ENCODE data around the gene GGT6. TPM values are rescaled to one million over a fixed set of nuclear protein-coding genes. Genes with fewer than 3 reads are reported as not detected.
"Not testable (repeated sequence)": the region's sequence is repeated elsewhere in the genome, so short reads cannot be mapped to it uniquely, and the experiment has no call there.

The GGT6 gene
- total RNA-seq, 4 donors from 2014 or later: 46.0 to 141 (median 68.5) TPM

- Histone ChIP-seq H3K27me3 (peaks cover 0 to 38% (median 0%) of the 10 kb centered on the region in 4 donors), H3K4me1 (peaks cover 0 to 33% (median 0%) of the 10 kb centered on the region in 3 donors), H3K27ac (peak overlapping the region in 3 of 4 donors; percentile 54 to 77 (median 67)), H3K36me3 (no peaks in the 10 kb centered on the region), H3K9me3 (no peaks in the 10 kb centered on the region), H3K4me3 (no peak overlapping the region)
- TF ChIP-seq POLR2A (IDR thresholded peaks at IDR 0.05): no peak
- no peak for TF ChIP-seq CTCF (IDR thresholded peaks at IDR 0.05)
- intact Hi-C loops (cut with DNase I): no loop called here
- 68 to 82% methylated on average over 4 to 10 of the region's 11 CpGs for WGBS, 2 donors
- no peak for DNase-seq
Measured at GRCh38 chr17:4592240-4593005, 32.0 kb upstream of the GGT6 start.

DNA sequence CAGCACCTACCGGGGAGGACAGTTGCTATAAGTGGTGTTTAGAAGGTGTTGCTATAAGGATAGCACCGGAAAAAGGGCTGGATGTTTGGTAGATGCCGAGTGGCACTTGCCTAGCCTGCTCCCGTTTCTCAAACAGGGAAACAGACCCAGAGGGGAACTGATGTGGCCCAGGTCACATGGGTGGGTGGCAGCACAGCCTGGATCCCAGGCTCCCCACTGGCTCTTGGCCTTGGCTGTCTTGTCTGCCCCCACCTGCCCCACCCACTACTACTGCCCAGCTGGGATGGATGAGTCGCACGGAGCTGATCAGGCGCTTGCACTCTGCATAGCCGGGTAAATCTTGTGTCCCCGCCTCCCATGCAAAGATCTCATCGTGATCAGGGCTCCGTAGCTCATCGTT, 31.2 kb upstream of the GGT6 start:
- TF ChIP-seq CTCF (IDR thresholded peaks at IDR 0.05) (no peak), POLR2A (IDR thresholded peaks at IDR 0.05) (no peak)
- DNase-seq: no peak
- Histone ChIP-seq H3K4me3 (no peak overlapping the region), H3K4me1 (peaks cover 0 to 33% (median 0%) of the 10 kb centered on the region in 3 donors), H3K27me3 (peaks cover 0 to 45% (median 0%) of the 10 kb centered on the region in 4 donors), H3K27ac (peak overlapping the region in 3 of 4 donors; percentile 54 to 77 (median 67)), H3K9me3 (no peaks in the 10 kb centered on the region), H3K36me3 (no peaks in the 10 kb centered on the region)
- WGBS, 2 donors: 35 to 57% methylated on average over 9 to 11 of the region's 12 CpGs
- intact Hi-C loops (cut with DNase I): no loop called here

GRCh38 chr17:4590981-4591453, 30.6 kb upstream of the GGT6 start:
- Histone ChIP-seq H3K27ac (peak overlapping the region in 3 of 4 donors; percentile 16 to 77 (median 67)), H3K9me3 (no peaks in the 10 kb centered on the region), H3K4me1 (peaks cover 0 to 33% (median 0%) of the 10 kb centered on the region in 3 donors), H3K27me3 (peaks cover 0 to 50% (median 0%) of the 10 kb centered on the region in 4 donors), H3K4me3 (no peak overlapping the region), H3K36me3 (no peaks in the 10 kb centered on the region)
- no peak for TF ChIP-seq POLR2A (IDR thresholded peaks at IDR 0.05)
- no peak for TF ChIP-seq CTCF (IDR thresholded peaks at IDR 0.05)
- DNase-seq: no peak
- intact Hi-C loops (cut with DNase I): no loop called here
- WGBS, 2 donors: 80% methylated on average over 7 of the region's 10 CpGs; no CpG with 5 or more reads in 1 of the 2 donors

- H3K36me3 ChIP-seq; DNase-seq; H3K27ac ChIP-seq; H3K9me3 ChIP-seq; intact Hi-C loops (cut with DNase I); H3K4me3 ChIP-seq: not testable (repeated sequence)
- 60 to 75% methylated on average over 10 to 11 of the region's 11 CpGs for WGBS, 2 donors
- Histone ChIP-seq H3K27me3 (peaks cover 0 to 56% (median 0%) of the 10 kb centered on the region in 4 donors), H3K4me1 (peaks cover 0 to 31% (median 0%) of the 10 kb centered on the region in 3 donors)
Measured at GRCh38 chr17:4590042-4590441, 29.7 kb upstream of the GGT6 start.

- peak overlapping the region in 2 of 4 donors; percentile 19 to 87 for H3K27ac ChIP-seq
- DNase-seq: no peak
- peaks cover 2 to 36% (median 8%) of the 10 kb centered on the region in 3 donors for H3K4me1 ChIP-seq
Measured at GRCh38 chr17:4588898-4589625, 28.7 kb upstream of the GGT6 start.

More at GRCh38 chr17:4588898-4589625, 28.7 kb upstream of the GGT6 start:
- intact Hi-C loops (cut with DNase I): no loop called here
- 43 to 64% methylated on average over 10 to 14 of the region's 22 CpGs for WGBS, 2 donors
- Histone ChIP-seq H3K4me3 (no peak overlapping the region), H3K9me3 (no peaks in the 10 kb centered on the region), H3K36me3 (no peaks in the 10 kb centered on the region), H3K27me3 (peaks cover 0 to 66% (median 5%) of the 10 kb centered on the region in 4 donors)
- TF ChIP-seq POLR2A (IDR thresholded peaks at IDR 0.05) (no peak), CTCF (IDR thresholded peaks at IDR 0.05) (no peak)
